Tibial artery (tissue), 4 donors: ENCODE data around the gene ADORA3.

Experiments
- DNase-seq, 2 donors: peaks; one replicate each; pipeline ENCODE4 v3.0.0-alpha.2; 2019
- H3K27ac ChIP-seq, 2 donors: fragments of 200-600 bp; sonication (generic) in 1 of 2; 1 replicate in 1 of 2; 2 replicates in 1 of 2; pipeline ENCODE4 v1.5.1; 2018 to 2019; ENCODE audit warnings: mild to moderate bottlenecking in 1 of 2
- H3K27me3 ChIP-seq, 2 donors: fragments of 200-600 bp; sonication (generic) in 1 of 2; one replicate each; pipeline versions ENCODE4 v1.5.1 to v1.6.0; 2016 to 2019
- H3K36me3 ChIP-seq, 3 donors: fragments of 200-600 bp; sonication (generic) in 2 of 3; one replicate each; pipeline ENCODE4 v1.5.1; 2016 to 2019; ENCODE audit warnings: mild to moderate bottlenecking in 2 of 3
- H3K4me1 ChIP-seq, 4 donors: fragments of 200-600 bp; sonication (generic) in 2 of 4; 1 replicate in 3 of 4; 2 replicates in 1 of 4; pipeline ENCODE4 v1.5.1; 2016 to 2019
- H3K4me3 ChIP-seq, 2 donors: fragments of 200-600 bp; sonication (generic) in 1 of 2; 1 replicate in 1 of 2; 2 replicates in 1 of 2; pipeline ENCODE4 v1.5.1; 2018 to 2019; ENCODE audit warnings: mild to moderate bottlenecking in 2 of 2
- H3K9me3 ChIP-seq, 3 donors: fragments of 200-600 bp; sonication (generic) in 1 of 3; one replicate each; pipeline ENCODE4 v1.5.1; 2016 to 2019
- CTCF ChIP-seq, 2 experiments: fragments of 200-600 bp in 1 of 2; fragments of 450-650 bp in 1 of 2; IDR thresholded peaks; one replicate each; pipeline ENCODE4 v1.5.1; 2017 to 2019; ENCODE audit warnings: antibody characterized with exemption in 2 of 2, mild to moderate bottlenecking in 1 of 2, moderate library complexity in 1 of 2
- intact Hi-C: fragments of 100-400 bp; cut with DNase I; formaldehyde crosslinking; loops from one replicate; pipeline ENCODE4 v1.15.0; 2023; ENCODE audit warnings: low total_unique reads

Gene ADORA3

GRCh38 chr1:111512132-111512889 is 8.9 kb upstream of the ADORA3 start:
- Histone ChIP-seq H3K4me1 (peaks cover 0 to 62% (median 43%) of the 10 kb centered on the region in 4 donors), H3K27ac (peak overlapping the region; percentile 14 to 90), H3K9me3 (no peaks in the 10 kb centered on the region), H3K27me3 (no peaks in the 10 kb centered on the region), H3K36me3 (no peaks in the 10 kb centered on the region), H3K4me3 (no peak overlapping the region)
- no peak for DNase-seq
- intact Hi-C loops = no loop called here
- no peak for TF ChIP-seq CTCF (IDR thresholded peaks at IDR 0.05)

DNA sequence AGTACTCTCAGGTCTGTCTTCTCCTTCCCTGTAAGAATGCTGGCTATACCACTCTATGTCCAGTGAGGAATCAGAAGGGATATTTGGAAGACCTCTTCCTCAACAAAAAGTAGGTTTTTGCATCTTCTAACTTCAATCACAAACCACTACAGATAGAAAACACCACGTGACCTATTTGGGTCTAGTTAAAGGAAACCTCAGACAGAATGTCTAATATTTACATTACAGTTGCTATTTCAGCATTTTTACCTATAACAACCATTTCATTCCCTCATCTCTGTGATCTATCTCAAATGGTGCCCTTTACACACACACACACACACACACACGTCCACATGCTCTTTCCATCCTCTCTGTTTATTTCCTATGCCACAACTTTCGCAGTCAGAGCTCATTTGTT is 7.9 kb upstream of the ADORA3 start:
- Histone ChIP-seq H3K27ac (peak overlapping the region in 1 of 2 donors; percentile 90), H3K36me3 (no peaks in the 10 kb centered on the region), H3K9me3 (no peaks in the 10 kb centered on the region), H3K4me3 (no peak overlapping the region), H3K27me3 (no peaks in the 10 kb centered on the region), H3K4me1 (peaks cover 0 to 59% (median 43%) of the 10 kb centered on the region in 4 donors)
- DNase-seq = no peak
- TF ChIP-seq CTCF (IDR thresholded peaks at IDR 0.05) = no peak
- intact Hi-C loops = no loop called here

GRCh38 chr1:111509997-111510375 is 6.6 kb upstream of the ADORA3 start:
- intact Hi-C loops = loop anchor here (2.0 to 10.0 kb wide), 2 partner anchors 147 to 225 kb away; partner anchors contain the start of gene INKA2
- no peak overlapping the region for H3K4me3 ChIP-seq
- peak overlapping the region; percentile 90 to 96 for H3K27ac ChIP-seq
- peaks cover 0 to 45% (median 32%) of the 10 kb centered on the region in 4 donors for H3K4me1 ChIP-seq
- no peak for TF ChIP-seq CTCF (IDR thresholded peaks at IDR 0.05)
- H3K9me3 ChIP-seq = no peaks in the 10 kb centered on the region
- no peak for DNase-seq
- H3K36me3 ChIP-seq = no peaks in the 10 kb centered on the region
- no peaks in the 10 kb centered on the region for H3K27me3 ChIP-seq

- Histone ChIP-seq H3K9me3 (no peaks in the 10 kb centered on the region), H3K36me3 (no peaks in the 10 kb centered on the region), H3K27ac (peak overlapping the region; percentile 90 to 96), H3K27me3 (no peaks in the 10 kb centered on the region), H3K4me3 (peak overlapping the region; percentile 23 to 44), H3K4me1 (peaks cover 0 to 35% (median 29%) of the 10 kb centered on the region in 4 donors)
- TF ChIP-seq CTCF (IDR thresholded peaks at IDR 0.05) = no peak
- intact Hi-C loops = loop anchor here (2.0 to 10.0 kb wide), 2 partner anchors 149 to 227 kb away; partner anchors contain the start of gene INKA2
- DNase-seq = peak; percentile 79 to 89
Observed at GRCh38 chr1:111507411-111508201, 4.2 kb upstream of the ADORA3 start.

GRCh38 chr1:111506561-111506960 is 3.1 kb upstream of the ADORA3 start:
- Histone ChIP-seq H3K9me3 (no peaks in the 10 kb centered on the region), H3K4me3 (no peak overlapping the region), H3K27me3 (no peaks in the 10 kb centered on the region), H3K27ac (peak overlapping the region; percentile 48 to 90), H3K4me1 (peaks cover 0 to 35% (median 29%) of the 10 kb centered on the region in 4 donors), H3K36me3 (no peaks in the 10 kb centered on the region)
- no peak for TF ChIP-seq CTCF (IDR thresholded peaks at IDR 0.05)
- intact Hi-C loops = loop anchor here (10.0 kb wide), 1 partner anchor 228 kb away; the partner anchor contains the start of gene INKA2
- no peak for DNase-seq
